Astrocyte of the cerebellum (primary cell): Measurements from ENCODE around the gene CNOT6.

ENCODE experiments used
- DNase-seq: peaks from one replicate; pipeline ENCODE4 v3.0.0-alpha.2; 2011; ENCODE audit warnings: low read depth
- H3K4me3 ChIP-seq: 2 replicates; pipeline ENCODE4 v1.5.1; 2011; ENCODE audit warnings: mild to moderate bottlenecking, low read depth, low read length, moderate library complexity
- in situ Hi-C: cut with HindIII; loops from 2 replicates; pipeline ENCODE4 v1.10.0; 2017; ENCODE audit warnings: low sequenced_read_pairs
- TF ChIP-seq, protein P1 (sequence below): IDR thresholded peaks from 2 replicates; pipeline ENCODE4 v1.5.1; 2012; ENCODE audit warnings: low read length, low read depth, moderate library complexity, mild to moderate bottlenecking; ENCODE audit errors: missing control alignments

CNOT6 gene

DNA sequence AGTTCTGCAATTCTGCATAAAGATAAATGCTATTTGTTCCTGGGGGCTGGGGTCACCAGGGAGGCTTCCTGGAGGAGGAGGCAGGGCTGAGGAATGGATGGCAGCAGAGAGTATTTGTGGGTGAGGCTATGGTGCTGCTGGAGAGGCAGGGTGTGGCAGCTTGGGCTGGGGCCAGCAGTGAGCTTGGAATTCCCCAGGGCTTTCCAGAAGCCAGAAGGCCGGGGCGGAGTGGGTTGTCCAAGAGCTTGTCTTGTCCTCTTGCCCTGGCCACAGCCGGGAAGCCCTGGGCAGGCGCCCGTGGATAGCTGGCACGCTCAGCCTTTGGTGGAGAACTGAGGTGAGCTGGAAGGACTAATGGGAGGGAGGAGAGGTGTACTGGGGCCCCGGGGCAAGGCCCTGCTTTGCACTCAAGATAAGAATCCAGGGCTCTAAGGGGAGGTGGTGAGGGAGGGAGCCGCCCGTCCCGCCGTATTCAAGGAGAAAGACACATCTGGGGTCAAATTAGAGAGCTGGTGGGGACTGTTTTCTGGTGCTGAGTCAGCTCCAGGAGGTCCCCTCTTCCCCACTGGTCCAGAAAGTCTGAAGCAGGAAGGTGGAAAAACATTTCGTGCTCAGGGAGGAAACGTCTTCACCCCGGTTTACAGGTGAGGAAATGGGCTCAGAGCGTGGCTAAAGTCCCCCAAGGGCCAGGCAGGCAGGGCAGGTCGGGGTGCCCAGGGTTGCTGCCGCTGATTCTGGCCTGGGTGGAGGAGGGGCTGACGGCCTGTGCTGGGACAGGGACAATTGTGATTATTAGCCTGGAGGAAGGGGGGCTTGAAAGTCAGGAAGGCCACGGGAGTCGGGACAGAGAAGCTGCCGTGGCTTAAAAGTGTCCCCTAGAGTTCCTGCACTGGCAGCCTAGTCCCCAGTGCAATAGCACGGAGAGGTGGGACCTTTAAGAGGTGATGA is 26.9 kb upstream of the CNOT6 start:
- no peak overlapping the region for H3K4me3 ChIP-seq
- in situ Hi-C loops: no loop called here
- no peak for DNase-seq
- TF ChIP-seq, protein P1, sequence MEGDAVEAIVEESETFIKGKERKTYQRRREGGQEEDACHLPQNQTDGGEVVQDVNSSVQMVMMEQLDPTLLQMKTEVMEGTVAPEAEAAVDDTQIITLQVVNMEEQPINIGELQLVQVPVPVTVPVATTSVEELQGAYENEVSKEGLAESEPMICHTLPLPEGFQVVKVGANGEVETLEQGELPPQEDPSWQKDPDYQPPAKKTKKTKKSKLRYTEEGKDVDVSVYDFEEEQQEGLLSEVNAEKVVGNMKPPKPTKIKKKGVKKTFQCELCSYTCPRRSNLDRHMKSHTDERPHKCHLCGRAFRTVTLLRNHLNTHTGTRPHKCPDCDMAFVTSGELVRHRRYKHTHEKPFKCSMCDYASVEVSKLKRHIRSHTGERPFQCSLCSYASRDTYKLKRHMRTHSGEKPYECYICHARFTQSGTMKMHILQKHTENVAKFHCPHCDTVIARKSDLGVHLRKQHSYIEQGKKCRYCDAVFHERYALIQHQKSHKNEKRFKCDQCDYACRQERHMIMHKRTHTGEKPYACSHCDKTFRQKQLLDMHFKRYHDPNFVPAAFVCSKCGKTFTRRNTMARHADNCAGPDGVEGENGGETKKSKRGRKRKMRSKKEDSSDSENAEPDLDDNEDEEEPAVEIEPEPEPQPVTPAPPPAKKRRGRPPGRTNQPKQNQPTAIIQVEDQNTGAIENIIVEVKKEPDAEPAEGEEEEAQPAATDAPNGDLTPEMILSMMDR: no peak

DNA sequence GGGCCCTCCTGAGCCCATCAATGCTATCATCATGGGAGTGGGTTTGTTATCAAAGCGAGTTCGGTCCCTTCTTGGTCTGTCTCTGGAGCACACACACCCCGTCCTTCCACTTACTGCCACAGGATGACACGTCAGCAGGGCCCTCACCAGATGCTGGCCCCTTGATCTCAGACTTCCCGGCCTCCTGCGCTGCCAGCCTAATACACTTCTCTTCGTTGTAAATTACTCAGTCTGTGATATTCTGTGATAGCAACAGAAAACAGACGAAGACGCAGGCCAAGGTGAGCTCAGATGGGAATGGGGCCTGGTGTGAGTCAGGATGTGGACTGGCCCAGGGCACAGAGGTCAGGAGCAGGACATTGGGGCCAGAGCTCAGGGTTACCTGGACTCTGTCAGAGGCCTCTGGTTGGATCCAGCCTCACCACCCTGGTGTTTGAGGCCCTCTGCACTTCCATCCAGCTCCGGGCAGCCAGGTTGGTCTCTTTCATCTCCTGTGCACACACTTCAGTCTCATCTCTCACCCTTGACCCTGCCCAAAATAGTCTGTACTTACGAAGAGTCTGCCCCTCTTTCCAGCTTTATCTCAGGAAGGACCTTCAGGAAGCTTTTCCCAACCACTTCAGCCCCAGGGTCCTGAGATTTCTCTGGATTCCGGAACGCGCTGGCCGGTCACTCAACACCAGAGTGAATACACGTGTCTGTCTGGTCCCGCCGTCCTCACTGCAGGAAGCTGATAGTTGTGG is 26.0 kb upstream of the CNOT6 start:
- DNase-seq: no peak
- H3K4me3 ChIP-seq: no peak overlapping the region
- in situ Hi-C loops: no loop called here
- TF ChIP-seq, protein P1: no peak

DNA sequence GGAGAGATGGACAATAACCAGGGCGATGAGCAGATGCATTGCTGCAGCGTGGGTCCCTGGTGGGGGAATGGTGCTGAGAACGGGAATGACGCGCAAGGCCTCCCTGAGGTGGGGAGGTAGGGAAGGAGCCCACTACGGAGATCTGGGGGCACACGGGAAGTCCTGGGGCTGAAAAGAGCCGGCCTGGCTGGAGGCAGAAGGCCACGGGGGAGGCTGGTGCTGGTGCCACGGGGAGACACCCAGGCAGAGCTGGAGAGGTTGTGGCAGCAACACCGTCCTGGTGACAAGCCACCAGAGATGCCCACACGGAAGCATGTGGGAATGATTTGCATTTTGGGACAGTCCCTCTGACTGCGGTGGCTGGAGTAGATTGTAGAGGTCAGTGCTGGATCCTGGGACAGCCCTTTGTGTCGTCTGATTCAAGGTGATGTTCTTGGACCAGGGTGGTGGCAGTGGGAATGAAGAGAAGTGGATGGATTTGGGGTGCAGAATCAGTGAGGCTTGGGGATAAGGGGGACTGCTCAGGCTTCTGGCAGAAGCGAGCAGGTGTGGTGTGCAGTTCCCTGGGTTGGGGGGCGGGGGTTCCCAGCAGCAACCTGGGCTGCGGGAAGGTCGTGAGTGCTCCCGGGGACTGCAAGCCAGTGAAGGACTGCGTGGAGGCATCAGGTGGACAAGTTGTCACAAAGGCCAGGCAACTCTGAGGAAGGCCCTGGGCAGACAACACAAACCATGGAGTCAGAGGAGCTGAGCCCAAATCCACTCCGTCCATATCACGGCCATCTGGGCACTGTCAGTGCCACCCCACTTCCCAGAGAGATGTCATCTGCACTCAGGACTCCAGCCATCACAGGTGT is 25.2 kb upstream of the CNOT6 start:
- DNase-seq: no peak
- no peak overlapping the region for H3K4me3 ChIP-seq
- TF ChIP-seq, protein P1: no peak
- in situ Hi-C loops: no loop called here

DNA sequence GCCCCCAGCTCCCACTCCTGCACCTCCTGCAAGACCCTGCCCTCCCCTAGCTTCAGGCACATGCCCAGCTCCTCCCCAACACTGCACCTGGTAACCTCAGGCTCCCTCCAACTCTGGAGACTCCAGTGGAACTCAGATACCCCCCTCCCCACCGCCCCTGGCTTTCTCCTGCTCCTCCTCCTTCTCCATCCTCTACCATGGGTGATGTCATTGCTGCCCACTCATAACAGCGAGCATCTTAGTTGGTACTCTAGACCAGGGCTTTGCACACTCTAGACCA is 24.7 kb upstream of the CNOT6 start:
- TF ChIP-seq, protein P1: no peak
- no peak for DNase-seq
- in situ Hi-C loops: no loop called here
- no peak overlapping the region for H3K4me3 ChIP-seq

DNA sequence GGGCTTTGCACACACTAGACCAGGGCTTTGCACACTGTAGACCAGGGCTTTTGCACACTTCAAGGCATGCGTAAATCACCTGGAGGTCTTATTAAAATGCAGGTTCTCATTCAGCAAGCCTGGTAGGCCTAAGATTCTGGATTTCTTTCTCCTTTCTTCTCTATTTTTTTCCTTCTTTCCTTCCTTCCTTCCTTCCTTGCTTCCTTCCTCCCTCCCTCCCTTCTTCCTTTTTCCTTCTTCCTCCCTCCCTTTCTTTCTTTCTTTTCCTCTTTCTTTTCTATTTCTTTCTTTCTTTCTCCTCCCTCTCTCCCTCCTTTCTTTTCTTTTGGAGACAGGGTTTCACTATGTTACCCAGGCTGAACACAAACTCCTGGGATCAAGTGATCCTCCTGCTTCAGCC is 24.3 kb upstream of the CNOT6 start:
- in situ Hi-C loops: no loop called here

More for the DNA sequence above, 24.3 kb upstream of the CNOT6 start:
- no peak for DNase-seq
- no peak overlapping the region for H3K4me3 ChIP-seq
- TF ChIP-seq, protein P1: no peak
